Measurements from ENCODE around the gene PLA2G6. TPM values are rescaled to one million over a fixed set of nuclear protein-coding genes. Genes with fewer than 3 reads are reported as not detected.

Gene PLA2G6
- total RNA-seq, 1 experiment from 2014 or later = 24.1 TPM

DNA sequence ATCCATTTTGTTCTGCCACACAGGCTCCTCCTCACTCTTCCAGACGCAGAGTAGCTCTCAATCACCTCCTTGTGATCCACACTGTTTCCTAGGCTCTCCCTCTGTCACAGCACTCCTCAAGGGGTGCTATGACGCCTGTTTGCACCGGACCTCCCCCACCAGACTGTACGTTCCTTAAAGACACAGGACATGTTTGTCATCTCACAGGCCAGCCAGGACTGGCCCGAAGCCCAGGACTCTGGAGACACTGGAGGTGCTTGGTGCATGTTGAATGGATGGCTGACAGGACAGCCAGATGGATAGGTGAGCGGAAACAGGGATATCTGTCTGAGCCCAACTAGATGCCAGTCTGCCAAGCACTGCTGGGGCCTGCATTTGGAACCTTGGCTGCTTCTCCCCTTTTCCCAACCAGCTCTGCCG lies 13.6 kb downstream of the PLA2G6 start:
- H3K4me2 ChIP-seq (ENCODE audit: insufficient read depth, insufficient read length, low read length) = no peak overlapping the region
- Mint-ChIP-seq H3K4me3 (no peak overlapping the region), H3K27me3 (ENCODE audit: low read depth) (no peaks in the 10 kb centered on the region), H3K27ac (no peak overlapping the region), H3K36me3 (ENCODE audit: insufficient read depth in 1 of 3, low read depth in 3 of 3) (peaks cover 15 to 30% (median 24%) of the 10 kb centered on the region in 3 experiments; a peak in 6 of 7 replicates), H3K9me3 (no peaks in the 10 kb centered on the region), H3K4me1 (peaks cover 2 to 11% of the 10 kb centered on the region in 2 experiments; a peak in 3 of 4 replicates)
- no peak overlapping the region for H3K4ac ChIP-seq (ENCODE audit: low read depth, low read length)
- no peaks in the 10 kb centered on the region for H3K79me1 ChIP-seq (ENCODE audit: insufficient read depth, low read depth, low read length, poor library complexity, severe bottlenecking)
- no CpG with 5 or more reads among the region's 7 CpGs for WGBS (ENCODE audit: extremely low coverage, insufficient read length, low lambda C conversion rate)
- no peak overlapping the region for H3K23ac ChIP-seq (ENCODE audit: insufficient read length, low read depth, low read length)
- H4K20me1 ChIP-seq (ENCODE audit: control insufficient read depth, insufficient read depth, insufficient read length) = no peaks in the 10 kb centered on the region
- H2AFZ ChIP-seq (ENCODE audit: low read length) = no peak overlapping the region
- no peak overlapping the region for H2BK12ac ChIP-seq (ENCODE audit: insufficient read length, low read depth, low read length)
- no peak overlapping the region for H3K9ac ChIP-seq (ENCODE audit: extremely low read depth, insufficient read length, low read length)
- no peak overlapping the region for H2BK15ac ChIP-seq (ENCODE audit: low read depth, low read length)
- no peak overlapping the region for H3T11ph ChIP-seq (ENCODE audit: low read length)
- no peak overlapping the region for H3K18ac ChIP-seq (ENCODE audit: insufficient read length, low read depth, low read length)
- H3K27me3 ChIP-seq (ENCODE audit: insufficient read depth, low read length) = no peaks in the 10 kb centered on the region
- DNase-seq = no peak
- H4K8ac ChIP-seq (replicated peaks; ENCODE audit: insufficient read length, low read depth, low read length) = no peak overlapping the region
- no peak overlapping the region for H3K27ac ChIP-seq (ENCODE audit: insufficient read length, low read depth, low read length)
- no peak overlapping the region for H2BK5ac ChIP-seq (ENCODE audit: insufficient read length, low read length)
- H4K91ac ChIP-seq (ENCODE audit: insufficient read length, low read depth, low read length) = no peak overlapping the region
- H3K23me2 ChIP-seq (ENCODE audit: insufficient read length, low read depth, low read length, poor library complexity, severe bottlenecking) = no peaks in the 10 kb centered on the region
- no peak overlapping the region for H2BK20ac ChIP-seq (ENCODE audit: low read depth, low read length, poor library complexity, severe bottlenecking)
- no peaks in the 10 kb centered on the region for H3K9me3 ChIP-seq (ENCODE audit: control insufficient read depth, low read depth, low read length)
- H3K4me1 ChIP-seq (ENCODE audit: insufficient read depth, low read length) = no peaks in the 10 kb centered on the region
- no peak overlapping the region for H2BK120ac ChIP-seq (ENCODE audit: low read depth, low read length, poor library complexity, severe bottlenecking)
- no peaks in the 10 kb centered on the region for H3K79me2 ChIP-seq (ENCODE audit: insufficient read depth, low read length)
- no peak overlapping the region for H4K5ac ChIP-seq (ENCODE audit: insufficient read length, low read depth, low read length)
- no peak overlapping the region for H2AK5ac ChIP-seq (ENCODE audit: insufficient read length, low read length)
- no peak overlapping the region for H3K56ac ChIP-seq (ENCODE audit: insufficient read length, low read depth, low read length)
- TF ChIP-seq, protein P1, sequence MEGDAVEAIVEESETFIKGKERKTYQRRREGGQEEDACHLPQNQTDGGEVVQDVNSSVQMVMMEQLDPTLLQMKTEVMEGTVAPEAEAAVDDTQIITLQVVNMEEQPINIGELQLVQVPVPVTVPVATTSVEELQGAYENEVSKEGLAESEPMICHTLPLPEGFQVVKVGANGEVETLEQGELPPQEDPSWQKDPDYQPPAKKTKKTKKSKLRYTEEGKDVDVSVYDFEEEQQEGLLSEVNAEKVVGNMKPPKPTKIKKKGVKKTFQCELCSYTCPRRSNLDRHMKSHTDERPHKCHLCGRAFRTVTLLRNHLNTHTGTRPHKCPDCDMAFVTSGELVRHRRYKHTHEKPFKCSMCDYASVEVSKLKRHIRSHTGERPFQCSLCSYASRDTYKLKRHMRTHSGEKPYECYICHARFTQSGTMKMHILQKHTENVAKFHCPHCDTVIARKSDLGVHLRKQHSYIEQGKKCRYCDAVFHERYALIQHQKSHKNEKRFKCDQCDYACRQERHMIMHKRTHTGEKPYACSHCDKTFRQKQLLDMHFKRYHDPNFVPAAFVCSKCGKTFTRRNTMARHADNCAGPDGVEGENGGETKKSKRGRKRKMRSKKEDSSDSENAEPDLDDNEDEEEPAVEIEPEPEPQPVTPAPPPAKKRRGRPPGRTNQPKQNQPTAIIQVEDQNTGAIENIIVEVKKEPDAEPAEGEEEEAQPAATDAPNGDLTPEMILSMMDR (conservative IDR thresholded peaks at IDR 0.05) = no peak
- H3K14ac ChIP-seq (ENCODE audit: insufficient read depth, low read length) = no peak overlapping the region

Data from H9 (cell line).